ENCODE results near the gene RHBDL1.

RHBDL1 gene

DNA sequence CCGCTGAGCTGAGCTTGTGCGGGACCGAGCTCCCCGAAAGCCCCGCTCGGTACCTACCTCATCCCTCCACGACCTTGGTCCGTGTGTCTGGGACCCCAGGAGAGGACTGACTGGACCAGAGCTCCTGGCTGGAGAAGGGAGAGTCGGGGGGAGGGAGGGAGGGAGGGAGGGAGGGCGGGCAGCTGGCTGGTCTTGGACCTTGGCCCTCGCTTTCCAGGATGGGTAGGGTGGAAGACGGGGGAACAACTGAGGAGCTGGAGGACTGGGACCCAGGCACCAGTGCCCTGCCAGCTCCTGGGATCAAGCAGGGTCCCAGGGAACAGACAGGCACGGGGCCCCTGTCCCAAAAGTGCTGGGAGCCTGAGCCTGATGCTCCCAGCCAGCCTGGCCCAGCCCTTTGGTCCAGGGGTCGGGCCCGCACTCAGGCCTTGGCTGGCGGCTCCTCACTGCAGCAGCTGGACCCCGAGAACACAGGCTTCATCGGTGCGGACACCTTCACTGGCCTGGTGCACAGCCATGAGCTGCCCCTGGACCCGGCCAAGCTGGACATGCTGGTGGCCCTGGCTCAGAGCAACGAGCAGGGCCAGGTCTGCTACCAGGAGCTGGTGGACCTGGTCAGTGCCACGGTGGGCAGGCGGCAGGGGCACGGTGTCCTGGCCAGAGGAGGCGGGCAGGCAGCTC lies 553 bp downstream of the RHBDL1 start:
- DNase-seq, result no peak

GRCh38 chr16:676565-676902 lies 1.1 kb downstream of the RHBDL1 start:
- DNase-seq, result no peak

DNA sequence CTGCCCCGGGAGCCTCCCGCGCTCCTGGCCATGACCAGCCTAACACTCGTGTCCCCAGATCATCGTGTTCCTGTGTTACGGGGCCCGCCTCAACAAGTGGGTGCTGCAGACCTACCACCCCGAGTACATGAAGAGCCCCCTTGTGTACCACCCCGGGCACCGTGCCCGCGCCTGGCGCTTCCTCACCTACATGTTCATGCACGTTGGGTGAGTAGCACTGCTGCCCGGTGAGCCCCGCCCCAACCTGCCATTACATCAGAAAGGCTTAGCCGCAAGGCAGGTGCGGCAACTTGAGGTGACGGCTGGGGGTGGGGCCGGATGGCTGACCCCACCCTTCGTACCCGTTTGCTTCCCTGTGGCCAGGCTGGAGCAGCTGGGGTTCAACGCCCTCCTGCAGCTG lies 1.4 kb downstream of the RHBDL1 start:
- DNase-seq, result no peak

- no peak for DNase-seq
Observed at GRCh38 chr16:677316-678190, 2.1 kb downstream of the RHBDL1 start.

DNA sequence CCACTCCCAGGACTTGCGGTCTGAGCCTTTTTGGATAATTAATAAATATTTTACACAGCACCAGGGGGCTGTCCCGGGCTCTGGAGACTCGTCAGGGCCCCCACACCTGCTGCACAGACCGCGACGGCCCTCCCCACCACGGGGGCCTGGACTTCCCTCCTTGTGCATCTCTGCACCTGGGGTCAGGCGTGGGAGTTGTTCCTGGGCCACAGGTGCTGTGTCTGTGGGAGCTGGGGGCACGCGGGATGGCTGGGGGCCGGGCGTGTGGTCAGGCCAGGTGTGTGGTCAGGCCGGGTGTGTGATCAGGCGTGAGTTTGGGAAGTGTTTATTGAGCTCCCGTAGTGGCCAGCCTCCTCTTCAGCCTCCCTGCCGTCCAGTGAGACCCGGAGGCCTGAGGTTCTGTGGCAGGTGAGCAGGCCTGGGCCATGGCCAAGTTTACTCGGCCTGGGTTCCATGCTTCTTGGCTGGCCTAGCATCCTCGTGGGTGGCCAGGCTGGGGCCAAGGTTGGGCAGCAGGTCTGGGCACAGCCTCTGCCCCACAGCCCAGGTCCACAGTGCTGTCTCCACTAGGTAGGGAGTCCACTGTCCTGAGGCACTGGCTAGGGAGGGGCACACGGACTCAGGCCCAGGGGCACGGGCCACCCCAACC lies 2.9 kb downstream of the RHBDL1 start:
- DNase-seq, result no peak

DNA sequence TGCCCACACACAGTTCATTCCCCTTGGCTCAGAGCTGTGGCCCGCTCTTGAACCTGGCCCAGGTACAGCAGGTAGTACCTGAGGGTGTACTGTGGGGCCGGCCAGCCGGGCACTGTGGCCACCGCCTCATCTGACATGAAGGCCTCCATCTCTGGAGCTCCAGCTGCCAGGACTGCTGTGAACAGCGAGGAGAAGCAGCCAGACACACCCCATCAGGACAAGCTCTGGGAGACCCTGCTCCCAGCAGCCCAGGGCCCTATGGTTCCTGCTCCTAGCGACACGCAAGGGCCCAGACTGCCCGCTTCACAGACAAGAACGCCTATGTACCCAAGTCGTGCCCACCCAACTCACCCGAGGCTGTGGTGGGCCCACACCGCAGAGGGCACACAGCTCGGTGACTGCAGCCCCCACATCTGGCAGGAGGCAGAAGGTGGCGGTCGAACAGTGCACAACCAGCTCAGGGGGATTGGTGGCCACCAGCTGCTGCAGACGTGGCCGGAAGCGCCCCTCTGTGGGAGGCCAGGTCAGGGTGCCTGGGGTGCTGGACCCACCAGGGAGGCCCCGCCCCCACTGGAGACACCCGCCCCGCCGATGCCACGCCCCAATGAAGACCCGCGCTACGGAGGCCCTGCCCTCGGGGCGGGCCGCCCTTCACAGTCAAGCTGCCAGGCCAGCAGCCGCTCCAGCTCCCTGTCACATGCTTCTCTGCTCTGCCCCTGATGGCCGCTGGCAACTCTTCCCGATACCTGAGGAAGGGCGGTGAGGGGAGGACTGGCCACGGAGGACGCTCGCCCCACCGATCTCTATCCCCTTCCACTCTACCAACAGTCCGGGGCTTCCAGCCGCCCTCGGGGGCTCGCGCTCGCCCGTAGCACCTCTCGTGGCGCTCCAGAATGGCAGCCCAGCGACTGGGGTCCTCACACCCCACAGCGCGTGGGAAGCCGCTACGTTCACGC lies 3.7 kb downstream of the RHBDL1 start:
- DNase-seq, result peak; percentile 90

GRCh38 chr16:679814-680624 lies 4.5 kb downstream of the RHBDL1 start, which contains the start of gene STUB1:
Gene STUB1 (plus strand): TSS chr16:680410. CDS start chr16:680526, 116 bp downstream.
- DNase-seq, result peak; percentile 96

DNA sequence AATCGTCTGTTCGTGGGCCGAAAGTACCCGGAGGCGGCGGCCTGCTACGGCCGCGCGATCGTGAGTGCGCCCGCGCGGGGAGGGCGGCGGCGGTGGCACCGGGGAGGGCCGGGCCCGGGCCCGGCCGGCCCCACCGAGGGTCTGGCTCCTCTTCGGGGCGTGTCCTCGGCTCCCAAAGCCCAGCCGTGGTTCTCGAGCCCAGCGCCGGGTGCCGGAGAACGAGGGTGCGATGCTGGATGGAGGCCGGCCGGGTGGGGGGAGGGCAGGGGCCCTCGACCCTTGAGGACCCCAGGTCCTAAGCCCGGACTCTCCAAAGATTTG lies 5.1 kb downstream of the RHBDL1 start:
- DNase-seq, result no peak

DNA sequence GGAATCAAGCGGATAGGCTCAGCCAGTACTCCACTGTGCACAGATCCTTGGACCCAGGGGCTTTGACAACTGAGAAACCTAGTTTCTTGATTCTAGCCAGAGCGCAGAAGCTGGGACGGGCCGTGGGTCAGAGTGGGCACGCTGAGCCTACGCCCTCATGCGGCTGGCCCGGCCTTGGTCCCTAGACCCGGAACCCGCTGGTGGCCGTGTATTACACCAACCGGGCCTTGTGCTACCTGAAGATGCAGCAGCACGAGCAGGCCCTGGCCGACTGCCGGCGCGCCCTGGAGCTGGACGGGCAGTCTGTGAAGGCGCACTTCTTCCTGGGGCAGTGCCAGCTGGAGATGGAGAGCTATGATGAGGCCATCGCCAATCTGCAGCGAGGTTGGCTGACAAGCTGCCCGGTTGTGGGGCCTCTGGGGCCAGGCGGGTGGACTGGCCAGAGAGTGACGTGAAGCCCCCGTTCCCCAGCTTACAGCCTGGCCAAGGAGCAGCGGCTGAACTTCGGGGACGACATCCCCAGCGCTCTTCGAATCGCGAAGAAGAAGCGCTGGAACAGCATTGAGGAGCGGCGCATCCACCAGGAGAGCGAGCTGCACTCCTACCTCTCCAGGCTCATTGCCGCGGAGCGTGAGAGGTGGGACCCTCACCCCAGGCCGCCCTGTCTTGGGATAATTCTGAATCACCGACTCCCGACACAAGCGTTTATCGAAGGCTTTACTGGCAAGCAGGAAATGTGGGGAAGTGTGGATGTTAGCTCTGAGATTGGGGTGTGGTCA lies 5.7 kb downstream of the RHBDL1 start:
- peak; percentile 70 for DNase-seq

DNA sequence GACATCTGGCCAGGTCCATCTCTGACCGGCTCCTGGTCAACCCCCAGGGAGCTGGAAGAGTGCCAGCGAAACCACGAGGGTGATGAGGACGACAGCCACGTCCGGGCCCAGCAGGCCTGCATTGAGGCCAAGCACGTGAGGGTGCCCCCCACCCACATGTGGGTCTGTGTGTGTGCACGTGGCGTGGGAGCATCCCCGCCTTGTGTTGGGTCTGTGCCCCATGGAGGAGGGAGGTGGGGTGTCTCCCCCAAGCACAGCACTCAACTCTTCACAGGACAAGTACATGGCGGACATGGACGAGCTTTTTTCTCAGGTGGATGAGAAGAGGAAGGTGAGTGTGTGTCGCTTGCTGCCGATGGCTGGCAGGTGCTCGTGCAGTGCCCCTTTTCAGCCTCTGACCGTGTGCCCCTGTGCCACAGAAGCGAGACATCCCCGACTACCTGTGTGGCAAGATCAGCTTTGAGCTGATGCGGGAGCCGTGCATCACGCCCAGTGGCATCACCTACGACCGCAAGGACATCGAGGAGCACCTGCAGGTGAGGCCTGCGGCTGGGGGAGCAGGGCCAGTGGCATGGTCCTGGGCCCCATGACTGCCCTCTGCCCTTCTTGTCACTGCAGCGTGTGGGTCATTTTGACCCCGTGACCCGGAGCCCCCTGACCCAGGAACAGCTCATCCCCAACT lies 6.4 kb downstream of the RHBDL1 start:
- no peak for DNase-seq

DNA sequence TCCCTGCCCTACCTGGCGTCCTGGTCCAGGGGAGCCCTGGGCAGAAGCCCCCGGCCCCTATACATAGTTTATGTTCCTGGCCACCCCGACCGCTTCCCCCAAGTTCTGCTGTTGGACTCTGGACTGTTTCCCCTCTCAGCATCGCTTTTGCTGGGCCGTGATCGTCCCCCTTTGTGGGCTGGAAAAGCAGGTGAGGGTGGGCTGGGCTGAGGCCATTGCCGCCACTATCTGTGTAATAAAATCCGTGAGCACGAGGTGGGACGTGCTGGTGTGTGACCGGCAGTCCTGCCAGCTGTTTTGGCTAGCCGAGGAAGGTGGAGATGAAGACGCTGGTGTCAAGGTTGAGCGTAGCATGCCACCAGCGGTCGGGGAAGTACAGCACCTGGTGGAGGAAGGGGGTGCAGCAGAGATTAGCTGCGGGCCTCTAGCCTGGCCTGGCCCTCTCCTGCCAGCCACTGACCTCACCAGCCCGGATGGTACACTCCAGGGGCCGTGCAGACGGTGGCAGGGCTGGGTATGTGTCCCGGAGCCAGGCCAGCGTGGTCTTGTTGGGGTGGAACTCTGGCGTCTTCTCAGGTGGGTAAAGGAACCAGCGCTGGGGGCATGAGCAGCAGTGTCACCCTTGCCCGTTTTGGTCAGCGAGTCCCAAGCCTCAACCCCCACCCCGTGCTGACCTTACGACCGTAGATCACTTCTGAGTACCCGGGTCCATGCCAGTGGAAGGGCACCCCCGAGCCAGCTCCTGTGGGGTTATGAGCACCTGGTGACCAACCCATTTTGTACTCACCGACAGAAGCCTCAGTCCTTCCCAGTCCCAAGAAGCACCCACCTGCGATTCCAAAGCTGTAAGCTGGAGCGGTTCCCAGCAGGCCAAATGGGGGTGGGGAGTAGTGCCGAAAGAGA lies 7.3 kb downstream of the RHBDL1 start:
- no peak for DNase-seq

DNA sequence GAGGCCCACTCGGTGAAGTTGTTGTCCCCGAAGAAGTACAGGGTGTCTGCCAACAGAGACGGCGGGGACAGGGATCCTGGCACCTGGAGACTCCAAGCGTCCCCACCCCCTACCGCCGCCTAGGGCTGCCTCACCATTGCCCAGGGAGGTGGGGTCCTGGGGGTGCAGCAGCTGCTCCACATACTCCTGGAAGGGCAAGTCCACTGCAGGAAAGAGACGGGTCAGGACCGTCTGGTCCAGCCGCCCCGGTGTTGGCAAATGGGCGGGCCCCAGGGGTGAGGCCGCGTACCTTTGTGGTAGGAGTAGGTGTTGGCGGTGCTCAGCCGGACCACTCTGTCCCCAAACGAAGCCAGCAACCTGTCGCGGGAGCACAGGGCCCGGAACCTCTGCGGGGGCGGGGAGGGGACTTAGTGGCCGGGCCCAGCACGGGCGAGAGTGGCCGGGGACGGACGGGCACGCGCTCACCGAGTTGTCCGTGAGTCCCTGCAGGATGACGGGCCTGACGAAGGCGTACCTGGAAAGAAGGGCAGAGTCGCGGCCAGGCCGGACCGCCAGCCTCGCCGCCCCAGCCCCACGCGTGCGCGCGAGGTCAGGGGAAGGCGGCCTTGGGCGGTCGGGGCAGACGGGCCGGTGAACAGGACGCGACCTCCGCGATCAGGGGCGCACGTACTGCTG lies 8.1 kb downstream of the RHBDL1 start:
- DNase-seq, result no peak

GRCh38 chr16:684071-684794 lies 8.8 kb downstream of the RHBDL1 start, which contains the start of gene JMJD8:
Gene JMJD8 (minus strand): TSS chr16:684334. CDS start chr16:684319, 15 bp downstream.
- peak; percentile 97 for DNase-seq

DNA sequence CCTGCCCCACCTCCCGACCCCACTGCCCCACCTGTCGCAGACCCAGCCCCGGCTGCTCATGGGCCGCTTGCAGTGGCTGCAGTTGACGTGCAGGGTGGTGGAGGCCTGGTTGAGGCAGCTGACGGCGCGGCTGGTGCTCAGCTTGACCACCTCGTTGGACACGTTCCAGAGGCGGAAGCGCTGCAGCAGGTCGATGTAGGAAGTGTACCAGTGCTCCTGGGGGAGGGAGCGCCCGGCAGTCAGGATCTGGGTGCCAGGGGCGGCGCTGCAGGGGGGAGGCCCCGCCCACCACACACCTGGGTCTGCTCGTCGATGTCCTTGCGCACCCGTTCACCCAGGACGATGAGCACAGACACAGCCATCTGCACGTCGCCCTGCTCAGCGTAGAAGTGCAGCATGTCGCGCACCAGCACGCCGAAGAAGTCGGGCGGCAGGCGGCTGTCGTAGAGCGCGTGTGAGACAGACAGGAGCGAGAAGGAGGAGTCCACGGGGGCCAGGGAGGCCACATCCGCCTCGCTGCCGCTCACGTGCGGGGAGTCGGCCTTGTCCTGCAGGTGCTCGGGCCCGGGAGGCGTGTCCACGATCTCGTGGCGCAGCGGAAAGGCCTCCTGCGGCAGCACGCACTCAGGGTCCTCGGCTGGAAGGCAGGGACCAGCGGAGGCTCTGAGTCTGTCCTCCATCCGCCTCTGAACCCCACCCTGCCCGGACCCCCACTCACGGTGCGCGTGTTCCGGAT lies 9.7 kb downstream of the RHBDL1 start:
- no peak for DNase-seq

GRCh38 chr16:685967-686366 lies 10.5 kb downstream of the RHBDL1 start:
- no peak for DNase-seq

- DNase-seq, result no peak
Observed at GRCh38 chr16:686459-687260, 11.2 kb downstream of the RHBDL1 start.
